Stimulated activated CD4-positive, alpha-beta T cell treated with anti-CD3 and anti-CD28 coated beads, Interleukin-12 subunit alpha, Interleukin-12 subunit beta, amount 100 ng/mL, for 4 hours (primary cell): ENCODE data around the gene CD164L2.
"Not testable (repeated sequence)": the region's sequence is repeated elsewhere in the genome, so short reads cannot be mapped to it uniquely, and the experiment has no call there.

ENCODE experiments used
- DNase-seq: peaks from one replicate; pipeline ENCODE4 v3.0.0-alpha.2; 2020

CD164L2 gene

DNA sequence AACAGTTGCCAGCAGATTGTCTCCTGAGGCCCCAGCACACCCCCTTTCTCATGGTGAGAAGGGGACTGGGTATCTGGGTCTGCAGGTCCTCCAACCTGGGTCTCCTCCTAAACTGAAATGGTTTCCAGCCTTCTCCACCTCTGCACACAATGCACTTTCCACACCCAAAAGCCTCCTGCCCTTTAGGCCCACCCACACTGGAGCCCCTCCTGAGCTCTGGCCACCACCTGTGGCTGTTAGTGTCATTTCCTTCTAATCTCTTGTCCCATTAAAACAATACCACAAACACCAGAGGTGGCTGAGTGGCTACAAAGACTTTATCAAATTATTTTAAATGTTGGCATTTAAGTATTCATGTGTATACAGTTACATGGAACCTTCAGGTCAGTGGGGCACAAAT, 20.8 kb upstream of the CD164L2 start:
- no peak for DNase-seq

DNA sequence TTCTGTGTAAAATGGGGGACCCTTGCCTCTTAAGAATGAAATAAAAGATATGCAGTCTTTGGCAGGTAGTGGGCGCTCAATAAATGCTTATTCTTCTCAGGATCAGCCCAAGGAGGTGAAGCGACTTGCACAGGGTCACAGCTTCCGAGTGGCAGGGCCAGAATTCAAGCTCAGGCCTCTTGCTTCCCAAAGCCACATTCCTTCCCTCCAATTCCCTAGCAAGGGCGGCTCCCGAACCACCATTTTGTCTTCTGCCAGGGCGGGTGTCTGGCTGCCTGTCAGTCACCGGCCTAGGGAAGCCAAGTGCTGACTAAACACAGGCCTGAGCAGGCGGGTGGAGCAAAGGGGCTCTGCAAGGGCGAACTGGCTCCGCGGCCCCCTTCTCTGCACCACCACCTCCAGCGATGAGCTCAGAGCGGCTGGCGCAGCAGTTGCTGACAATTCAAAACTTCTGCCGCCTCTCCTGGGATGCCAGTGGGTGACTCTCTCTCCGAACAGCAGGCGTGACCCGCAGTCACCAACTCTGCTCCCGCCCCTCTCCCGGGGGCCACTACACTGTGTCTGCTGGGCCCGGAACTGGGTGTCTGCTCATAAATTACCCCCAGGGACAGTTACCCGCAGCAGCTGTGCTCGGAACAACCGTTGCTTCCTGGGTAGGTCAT, 20.1 kb upstream of the CD164L2 start:
- no peak for DNase-seq

DNA sequence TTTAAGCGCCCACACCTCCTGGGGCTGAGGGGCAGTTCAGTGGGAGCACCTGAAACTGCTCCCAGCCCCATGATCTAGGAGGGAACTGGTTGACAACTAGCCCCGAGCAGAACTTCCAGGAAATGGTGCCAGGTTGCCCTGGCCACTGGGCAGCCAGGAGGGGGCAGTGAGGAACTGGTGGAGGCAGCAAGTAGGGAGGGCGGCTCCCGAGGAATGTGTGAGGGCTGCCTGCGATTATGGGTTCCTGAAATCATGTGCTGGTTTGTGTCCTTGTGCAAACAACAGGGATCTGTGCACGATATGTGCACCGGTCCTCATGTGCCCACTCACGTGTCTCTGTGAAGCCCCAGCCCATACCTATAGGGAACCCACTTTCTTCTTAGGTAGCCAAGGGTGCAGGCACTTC, 19.2 kb upstream of the CD164L2 start:
- DNase-seq, result no peak

- DNase-seq, result no peak
These were observed 17.8 kb upstream of the CD164L2 start for GRCh38 chr1:27400963-27401341.

DNA sequence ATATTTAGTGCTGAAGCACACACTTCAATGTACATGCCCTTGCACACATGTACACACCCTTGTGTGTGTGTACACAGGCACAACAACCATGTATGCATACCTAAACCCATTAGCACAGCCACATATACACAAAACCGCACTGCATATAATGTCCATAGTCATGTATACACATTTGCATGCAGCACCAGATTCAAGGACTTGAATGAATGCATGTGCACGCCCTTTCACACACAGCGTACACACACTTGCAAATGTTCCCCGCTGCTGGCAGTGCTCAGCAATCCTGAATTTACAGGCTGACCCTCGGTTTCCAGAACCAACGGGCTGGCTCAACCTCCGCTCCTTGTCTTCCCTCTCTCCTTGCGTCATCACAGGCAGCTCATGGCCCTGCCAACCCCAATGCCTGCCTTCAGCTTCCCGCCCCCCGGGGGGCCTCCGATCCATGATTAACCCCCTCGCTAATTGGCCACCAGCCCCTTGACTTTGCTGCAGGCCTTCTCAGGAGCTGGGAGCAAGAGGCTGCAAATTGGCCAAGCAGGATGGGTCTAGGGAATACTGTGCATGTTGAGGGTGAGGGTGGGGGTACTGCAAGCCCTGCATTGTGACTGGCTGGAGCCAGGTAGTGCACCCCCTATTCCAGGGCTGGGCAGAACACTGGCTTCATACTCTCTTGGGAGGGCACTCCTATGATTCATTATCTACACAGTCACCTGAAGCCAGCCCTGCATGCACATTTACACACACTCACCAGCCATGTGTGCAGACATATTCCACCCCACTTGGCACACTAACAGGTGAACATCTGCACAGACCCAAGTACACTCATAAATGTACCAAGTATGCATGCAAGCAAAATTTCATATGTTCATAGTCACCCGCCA, 17.2 kb upstream of the CD164L2 start:
- DNase-seq, result no peak

DNA sequence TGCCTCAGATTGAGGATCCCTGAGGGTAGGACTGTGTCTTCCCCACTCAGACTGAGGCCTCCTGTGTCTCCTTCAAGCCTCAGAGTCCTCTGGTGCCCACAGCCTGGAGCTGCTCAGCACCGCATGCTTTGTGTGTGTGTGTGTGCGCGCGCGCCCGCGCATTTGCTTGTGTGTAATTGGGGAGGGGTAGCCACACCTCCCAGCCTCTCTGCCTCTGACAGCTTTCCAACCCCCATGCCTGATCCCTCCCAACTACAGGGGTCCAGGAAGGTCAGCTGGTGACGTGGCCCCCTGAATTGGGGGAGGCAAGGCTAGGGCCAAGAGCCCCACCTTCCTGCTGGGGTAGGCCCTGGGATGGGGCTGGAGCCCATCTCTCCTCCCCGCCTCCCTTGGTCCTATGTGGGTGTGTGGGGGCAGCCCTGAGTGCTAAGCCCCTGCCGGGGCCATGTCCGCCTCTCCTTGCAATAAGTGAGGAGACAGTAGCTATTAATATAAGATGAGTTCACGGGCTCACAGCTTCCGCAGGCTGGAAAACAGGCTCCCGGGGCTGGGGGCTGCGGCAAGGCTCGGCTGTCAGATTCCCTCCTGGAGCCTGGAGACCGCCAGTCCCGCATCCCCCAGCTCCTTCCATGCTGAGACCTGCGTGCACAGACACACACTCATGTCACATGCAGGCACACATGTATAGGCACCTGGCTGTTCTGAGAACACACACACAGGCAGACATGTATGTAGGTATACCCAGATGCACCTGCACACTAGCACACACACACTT, 16.3 kb upstream of the CD164L2 start:
- no peak for DNase-seq

DNA sequence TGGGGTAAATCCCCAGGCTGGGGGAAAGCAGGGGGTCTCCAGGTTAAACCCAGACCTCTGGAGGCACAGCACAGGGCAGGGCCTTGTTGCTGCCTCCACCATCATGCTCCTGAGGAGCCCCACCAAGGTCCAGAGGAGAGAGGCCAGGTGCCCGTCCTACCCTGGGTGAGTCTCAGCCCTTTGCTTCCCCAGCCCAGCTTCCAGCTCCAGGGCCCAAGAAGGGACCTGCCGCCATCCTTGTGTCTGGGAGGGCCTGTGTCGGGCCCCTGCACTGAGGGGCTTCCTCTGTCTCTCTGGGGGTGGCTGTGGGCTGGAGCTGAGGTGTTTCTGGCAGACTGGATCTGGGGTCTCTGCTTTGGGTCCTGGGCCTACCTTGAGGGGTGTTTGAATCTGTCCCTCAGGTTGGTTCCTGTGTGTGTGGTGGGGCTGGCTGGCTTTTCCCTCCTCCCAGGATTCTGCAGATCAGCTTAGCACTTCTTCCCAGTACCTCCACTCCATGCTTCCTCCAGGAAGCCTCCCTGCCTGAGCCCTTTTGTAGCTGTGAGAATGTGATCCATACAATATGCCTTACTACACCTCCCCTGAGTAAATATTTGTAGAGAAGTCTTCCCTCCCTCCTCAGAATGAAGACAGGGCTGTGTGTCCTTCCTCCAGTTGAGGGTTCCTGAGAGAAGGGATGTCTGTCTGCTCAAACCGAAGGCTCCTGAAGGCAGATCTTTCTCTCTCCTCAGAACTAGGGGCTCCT, 15.4 kb upstream of the CD164L2 start:
- no peak for DNase-seq

DNA sequence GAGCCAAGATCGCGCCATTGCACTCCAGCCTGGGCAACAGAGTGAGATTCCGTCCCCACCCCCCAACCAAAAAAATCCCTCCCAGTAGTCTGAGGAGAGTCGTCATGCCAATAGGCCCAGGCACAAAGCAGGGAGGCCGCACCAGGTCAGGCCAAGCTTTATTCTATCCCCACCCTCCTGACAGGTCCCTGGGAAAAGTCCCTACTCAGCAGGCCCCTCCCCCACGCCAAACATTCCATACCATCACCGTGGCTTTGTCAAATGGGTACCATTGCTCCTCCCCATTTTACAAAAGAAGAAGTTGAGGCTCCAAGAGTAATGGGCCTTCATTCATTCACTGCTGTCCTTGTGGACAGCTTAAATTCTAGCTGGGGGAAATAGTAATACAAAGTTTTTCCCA, 14.6 kb upstream of the CD164L2 start:
- DNase-seq, result no peak

DNA sequence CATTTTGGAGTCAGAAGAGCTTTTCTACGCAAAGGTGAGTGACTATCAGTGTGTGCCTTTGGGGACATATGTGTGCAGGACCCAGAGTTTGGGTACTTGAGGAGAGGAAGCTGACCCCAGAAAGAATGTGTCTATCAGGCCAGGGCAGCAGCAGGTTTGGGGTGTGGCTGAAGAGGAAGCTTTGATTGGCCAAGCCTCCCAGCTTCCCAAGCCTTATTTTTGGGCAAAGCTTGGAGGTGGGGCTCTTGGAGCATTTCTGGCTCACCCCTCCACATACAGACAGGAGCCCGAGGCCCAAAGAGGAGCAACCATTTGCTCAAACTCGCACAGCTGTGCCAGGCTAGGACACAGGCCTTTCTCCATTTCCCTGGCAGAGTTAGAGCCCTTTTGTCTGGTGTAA, 14.0 kb upstream of the CD164L2 start:
- no peak for DNase-seq

DNA sequence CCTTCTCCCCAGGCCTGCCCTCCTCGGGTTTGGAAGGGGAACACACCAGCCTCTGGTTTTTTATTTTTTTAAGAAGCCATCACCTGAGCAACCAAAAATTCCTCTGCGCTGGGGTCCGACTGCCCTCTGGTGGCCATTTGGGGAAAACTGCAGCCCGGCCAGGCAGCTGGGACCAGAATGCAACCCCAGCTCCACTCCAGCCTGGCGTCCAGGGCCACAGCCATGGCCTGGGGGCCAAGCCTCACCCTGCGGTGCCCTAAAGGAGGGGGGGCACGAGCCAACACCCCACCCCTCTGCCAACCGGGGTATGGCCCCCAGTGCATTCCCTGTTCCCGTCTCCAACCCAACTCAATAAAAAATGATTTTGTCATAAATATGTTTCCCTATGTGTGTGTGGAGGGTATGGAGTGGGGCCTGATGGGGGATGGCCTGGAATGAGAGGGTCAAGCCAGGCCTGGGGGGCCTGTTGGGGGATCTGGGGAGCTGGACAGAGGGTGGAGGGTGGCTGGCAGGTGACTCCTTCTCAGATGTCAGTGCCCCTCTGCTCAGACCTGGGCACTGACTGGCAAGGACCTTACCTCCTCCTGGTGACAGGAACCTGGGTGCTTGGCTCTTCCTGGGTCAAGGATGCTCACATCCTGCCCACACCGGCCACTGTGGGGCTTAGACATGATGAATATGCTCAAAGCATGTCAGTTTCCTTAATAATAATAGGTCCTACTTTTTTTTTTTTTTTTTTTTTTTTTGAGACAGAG, 12.5 kb upstream of the CD164L2 start:
- peak; percentile 67 for DNase-seq

DNA sequence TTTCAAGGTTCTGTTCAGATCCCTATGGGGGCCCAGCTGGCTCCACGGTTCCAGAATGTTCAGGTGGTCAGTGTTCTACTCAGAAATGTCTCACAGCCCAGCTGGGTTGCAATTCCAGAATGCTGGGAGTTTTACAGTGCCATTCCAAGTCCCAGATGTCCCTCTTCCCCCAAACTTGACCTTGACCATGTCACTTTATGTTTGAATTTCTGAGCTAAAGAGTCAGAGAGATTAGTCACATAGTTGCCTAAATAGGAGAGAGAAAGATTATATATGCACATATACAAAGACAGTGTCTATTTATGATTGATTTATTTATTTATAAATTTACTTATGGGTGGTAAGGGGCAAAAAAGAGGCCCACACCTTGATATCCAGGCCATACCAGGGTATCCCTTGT, 11.8 kb upstream of the CD164L2 start:
- no peak for DNase-seq

GRCh38 chr1:27394282-27394658, 11.1 kb upstream of the CD164L2 start:
- no peak for DNase-seq

GRCh38 chr1:27393641-27394281, 10.6 kb upstream of the CD164L2 start:
- no peak for DNase-seq

DNA sequence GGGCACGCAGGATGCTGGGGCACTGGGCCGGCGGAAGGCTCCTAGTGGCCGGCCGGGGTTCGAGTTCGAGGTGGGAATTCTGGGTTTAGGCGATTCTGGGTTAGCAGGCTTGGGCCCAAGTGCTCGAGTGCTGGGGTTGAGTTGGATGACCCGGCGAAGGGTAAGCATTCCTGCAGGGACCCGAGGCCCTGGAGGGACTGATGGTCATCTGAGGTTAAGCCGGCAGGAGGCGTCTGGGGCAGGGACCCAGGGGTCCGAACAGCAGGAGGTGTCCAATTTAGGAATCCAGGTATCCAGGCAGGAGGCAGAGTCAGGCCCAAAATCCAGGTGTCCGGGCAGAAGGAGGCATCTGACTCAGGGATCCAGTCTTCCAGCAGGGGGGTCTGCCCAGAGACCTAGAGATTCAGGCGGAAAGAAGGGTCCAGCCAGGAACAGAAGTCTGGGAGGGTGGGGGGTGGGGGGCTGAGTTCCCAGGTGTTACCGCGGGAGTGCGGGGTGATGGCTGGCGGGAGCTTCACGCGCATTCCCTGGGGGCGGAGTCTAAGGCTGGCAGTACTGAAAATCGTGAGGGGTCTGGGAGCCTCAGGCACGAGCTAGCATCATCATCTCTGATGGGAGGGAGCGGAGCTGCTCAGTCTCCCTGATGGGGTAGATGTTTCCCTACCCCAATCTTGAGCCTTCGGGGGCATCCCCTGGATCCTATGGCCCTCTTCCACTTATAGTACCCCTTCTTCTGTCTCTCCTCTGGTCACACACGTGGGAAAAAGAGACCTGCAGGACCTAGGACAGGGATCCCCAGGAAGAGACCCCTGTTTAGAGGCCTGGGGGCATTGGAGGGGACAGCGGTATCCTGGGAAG, 9.9 kb upstream of the CD164L2 start:
- DNase-seq, result no peak

- DNase-seq, result peak; percentile 94
These were observed 9.1 kb upstream of the CD164L2 start, which contains the start of gene GPR3 for GRCh38 chr1:27392096-27392777. Gene GPR3 (plus strand): TSS chr1:27392622. CDS start chr1:27393799, 1,177 bp downstream.

DNA sequence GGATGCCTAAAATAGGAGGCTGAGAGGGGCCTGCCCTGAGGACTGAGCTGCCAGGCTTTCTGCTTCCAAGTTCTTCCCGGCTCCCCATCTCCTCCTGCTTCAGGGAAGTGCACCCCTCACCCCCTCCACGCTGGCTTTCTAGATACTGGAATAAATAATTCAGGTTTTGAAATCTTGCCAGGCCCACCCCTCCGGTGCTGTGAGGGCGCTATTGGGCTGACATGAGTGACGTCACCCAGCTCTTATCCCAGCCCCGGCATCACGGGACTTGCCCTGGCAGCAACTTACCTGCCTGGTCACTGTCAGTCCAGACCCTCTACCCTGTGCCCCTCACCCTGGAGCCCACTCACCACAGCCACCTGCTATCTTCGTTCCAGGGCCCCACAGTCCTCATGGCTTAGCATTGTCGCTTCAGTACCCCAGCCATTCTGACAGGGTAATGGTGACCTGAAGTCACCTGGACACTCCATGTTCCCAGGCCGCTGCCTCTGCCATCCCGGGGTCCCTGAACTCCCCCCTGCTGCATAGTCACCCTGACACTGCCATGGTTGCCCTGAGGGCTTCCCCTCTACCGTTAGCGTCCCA, 8.5 kb upstream of the CD164L2 start:
- DNase-seq, result no peak

DNA sequence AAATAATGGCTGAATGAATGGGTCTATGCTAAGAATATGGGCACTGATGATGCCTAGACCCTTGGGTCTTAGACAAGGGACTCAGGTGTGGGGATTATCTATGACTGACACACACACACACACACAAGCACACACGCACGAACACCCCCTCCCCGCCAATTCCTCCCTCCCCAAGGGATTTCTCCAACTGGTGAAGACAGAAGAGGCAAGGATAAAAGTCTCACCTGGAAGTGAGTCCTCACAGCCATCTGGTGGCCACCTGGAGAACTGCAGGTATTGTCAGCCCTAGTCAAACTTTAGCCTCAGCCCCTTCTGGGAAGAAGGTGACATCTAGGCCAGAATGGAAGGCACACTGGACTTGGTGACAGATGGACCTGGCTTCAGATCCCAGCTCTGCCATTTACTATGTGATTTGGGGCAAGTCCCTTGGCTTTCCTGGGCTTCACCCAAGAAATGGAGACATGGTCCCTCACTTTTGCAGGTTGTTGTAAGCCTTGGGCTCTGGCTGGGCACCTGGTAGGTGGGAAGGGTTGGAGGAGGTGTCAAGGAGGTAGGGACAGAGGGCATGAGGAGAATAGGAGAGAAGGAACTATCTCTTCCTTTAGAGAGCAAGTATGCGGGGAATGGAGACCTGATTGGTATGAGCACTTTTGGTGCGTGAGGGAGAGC, 5.3 kb upstream of the CD164L2 start:
- DNase-seq, result peak; percentile 73

DNA sequence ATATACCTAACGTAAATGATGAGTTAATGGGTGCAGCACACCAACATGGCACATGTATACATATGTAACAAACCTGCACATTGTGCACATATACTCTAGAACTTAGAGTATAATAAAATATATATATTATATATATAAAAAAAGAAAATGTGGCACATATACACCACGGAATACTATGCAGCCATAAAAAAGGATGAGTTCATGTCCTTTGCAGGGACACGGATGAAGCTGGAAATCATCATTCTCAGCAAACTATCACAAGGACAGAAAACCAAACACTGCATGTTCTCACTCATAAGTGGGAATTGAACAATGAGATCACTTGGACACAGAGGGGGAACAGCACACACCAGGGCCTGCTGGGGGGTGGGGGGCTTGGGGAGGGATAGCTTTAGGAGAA, 1.7 kb upstream of the CD164L2 start:
- DNase-seq, result not testable (repeated sequence)

DNA sequence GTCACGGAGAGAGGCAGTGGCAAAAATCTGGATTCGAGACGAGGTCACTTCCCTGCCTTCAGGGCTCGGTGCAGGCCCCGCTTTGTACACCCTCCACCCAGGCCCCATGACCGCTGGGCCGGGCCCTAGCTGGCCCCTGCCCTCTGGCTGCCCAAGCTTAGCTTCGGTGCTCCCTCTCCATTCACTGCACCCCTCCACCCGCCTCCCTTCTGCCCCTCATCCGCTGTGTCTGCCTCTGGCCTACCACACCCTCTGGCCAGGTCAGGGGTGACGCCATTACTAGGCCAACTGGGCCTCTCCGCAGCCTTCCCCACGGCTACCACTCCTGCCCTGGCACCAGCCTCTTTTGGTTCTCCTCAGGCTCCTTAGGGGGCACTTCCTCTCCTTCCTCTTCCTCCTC, 528 bp upstream of the CD164L2 start:
- no peak for DNase-seq
